Forelimb muscle (tissue), 1 donor: ENCODE measurements around the gene TRIM37. TPM values are rescaled to one million over a fixed set of nuclear protein-coding genes. Genes with fewer than 3 reads are reported as not detected.
A peak's percentile ranks its signal among the peaks of the same experiment; 100 is the strongest.

Source experiments
- DNase-seq: peaks from one replicate; pipeline ENCODE4 v3.0.0-alpha.2; 2013; ENCODE audit warnings: low read depth
- polyA plus RNA-seq: library from polyadenylated mRNA; unstranded; fragments of 120-200 nt; gene quantifications from one replicate; pipeline ENCODE4 v1.2.1, GENCODE V29; 2013; ENCODE audit not compliant: insufficient read length

The TRIM37 gene
- polyA plus RNA-seq, 1 donor, result 13.7 TPM

GRCh38 chr17:59030811-59031210 lies 75.9 kb downstream of the TRIM37 start:
- no peak for DNase-seq

GRCh38 chr17:59028328-59028727 lies 78.4 kb downstream of the TRIM37 start:
- no peak for DNase-seq

GRCh38 chr17:59027750-59028149 lies 78.9 kb downstream of the TRIM37 start:
- no peak for DNase-seq

- no peak for DNase-seq
Measured at GRCh38 chr17:59026176-59026939, 80.3 kb downstream of the TRIM37 start.

- DNase-seq, result no peak
Measured at GRCh38 chr17:59024916-59025315, 81.8 kb downstream of the TRIM37 start.

GRCh38 chr17:59018019-59018418 lies 88.7 kb downstream of the TRIM37 start:
- DNase-seq, result no peak

- no peak for DNase-seq
Measured at GRCh38 chr17:59011975-59012374, 94.7 kb downstream of the TRIM37 start.

- no peak for DNase-seq
Measured at GRCh38 chr17:59010026-59010425, 96.7 kb downstream of the TRIM37 start.

DNA sequence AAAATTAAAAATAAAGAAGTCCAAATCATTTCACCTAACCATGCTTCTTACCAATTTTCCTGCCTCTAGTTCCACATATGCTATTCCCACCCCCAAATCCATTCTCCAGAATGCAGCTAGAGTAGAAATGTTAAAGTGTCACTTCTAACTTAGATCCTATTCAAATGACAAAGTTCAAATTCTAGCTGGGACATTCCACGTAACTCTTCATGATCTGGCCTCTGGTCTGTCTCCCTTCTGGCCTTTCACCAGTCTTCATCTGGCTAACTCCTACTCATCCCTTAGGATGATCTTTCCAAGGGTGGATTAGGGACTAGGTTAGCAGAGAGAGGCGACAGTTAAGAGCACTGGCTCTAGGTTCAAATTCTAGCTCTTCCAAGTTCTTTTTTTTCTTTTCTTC lies 97.9 kb downstream of the TRIM37 start:
- no peak for DNase-seq

DNA sequence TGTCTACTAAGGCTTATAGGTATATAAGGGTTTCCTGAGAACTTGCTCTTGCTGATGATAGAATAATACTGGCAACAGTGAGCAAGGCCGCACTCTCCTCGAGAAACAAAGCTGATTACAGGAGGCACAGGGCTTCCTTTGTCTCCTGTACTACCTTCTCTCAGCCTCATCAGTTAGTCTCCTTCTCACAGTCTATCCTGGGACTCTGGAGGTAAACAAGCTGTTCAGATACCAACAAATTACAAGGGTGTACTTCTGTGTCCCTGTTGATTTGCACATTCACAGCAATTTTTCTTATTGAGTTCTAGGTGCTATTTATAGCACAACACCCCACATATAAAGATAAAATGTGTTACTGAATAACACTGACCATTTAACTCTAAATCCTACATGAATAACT lies 98.7 kb downstream of the TRIM37 start:
- DNase-seq, result no peak

- DNase-seq, result peak; percentile 35
Measured at GRCh38 chr17:59004338-59005111, 102.2 kb downstream of the TRIM37 start.

GRCh38 chr17:59003860-59004259 lies 102.8 kb downstream of the TRIM37 start:
- DNase-seq, result no peak

GRCh38 chr17:59002848-59003247 lies 103.8 kb downstream of the TRIM37 start:
- no peak for DNase-seq

GRCh38 chr17:59002126-59002525 lies 104.6 kb downstream of the TRIM37 start:
- no peak for DNase-seq

DNA sequence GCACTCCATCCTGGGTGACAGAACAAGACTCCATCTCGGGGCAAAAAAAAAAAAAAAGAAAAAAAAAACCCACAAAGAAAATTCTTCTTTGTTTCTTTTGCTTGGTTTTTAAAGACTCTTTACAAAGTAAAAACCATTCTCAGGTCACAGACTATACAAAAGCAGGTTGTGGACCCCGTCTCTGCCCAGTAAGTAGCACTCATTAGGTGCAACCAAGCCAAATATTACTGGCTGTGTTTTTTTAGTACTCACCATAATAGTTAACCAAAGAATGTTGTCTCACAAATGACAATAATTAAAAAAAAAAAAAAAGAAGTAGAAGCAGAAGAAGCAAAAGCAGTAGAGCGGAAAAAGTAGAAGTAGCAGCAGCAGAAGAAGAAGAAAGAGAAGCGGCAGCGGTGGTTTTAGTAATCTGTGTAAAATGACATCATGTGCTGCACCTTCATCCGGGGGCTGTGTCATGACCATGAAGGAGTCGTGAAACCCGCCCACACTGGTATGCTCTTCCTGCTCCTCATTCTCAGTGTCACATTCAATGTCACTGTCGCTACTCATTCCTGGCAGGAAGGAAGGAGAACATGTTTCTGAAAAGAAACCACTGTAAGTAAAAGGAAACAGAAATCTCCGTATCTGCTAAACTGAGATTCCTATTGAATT lies 105.4 kb downstream of the TRIM37 start:
- no peak for DNase-seq

DNA sequence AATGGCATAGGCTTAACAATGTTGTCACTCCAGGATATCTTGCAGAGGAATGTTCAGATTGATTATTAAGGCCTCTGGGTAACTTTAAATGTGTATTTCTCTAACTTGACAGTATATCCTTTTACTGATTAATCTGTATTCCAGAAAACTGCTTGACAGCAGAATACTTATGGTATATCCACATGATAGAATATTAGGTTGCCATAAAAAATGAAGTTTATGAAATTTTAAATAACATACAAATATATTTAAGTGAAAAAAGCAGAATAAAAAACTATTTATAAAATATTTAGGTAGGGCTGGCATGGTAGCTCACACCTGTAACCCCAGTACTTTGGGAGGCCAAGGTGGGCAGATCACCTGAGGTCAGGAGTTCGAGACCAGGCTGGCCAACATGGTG lies 106.7 kb downstream of the TRIM37 start:
- no peak for DNase-seq

- DNase-seq, result no peak
Measured at GRCh38 chr17:58999500-58999899, 107.2 kb downstream of the TRIM37 start.

DNA sequence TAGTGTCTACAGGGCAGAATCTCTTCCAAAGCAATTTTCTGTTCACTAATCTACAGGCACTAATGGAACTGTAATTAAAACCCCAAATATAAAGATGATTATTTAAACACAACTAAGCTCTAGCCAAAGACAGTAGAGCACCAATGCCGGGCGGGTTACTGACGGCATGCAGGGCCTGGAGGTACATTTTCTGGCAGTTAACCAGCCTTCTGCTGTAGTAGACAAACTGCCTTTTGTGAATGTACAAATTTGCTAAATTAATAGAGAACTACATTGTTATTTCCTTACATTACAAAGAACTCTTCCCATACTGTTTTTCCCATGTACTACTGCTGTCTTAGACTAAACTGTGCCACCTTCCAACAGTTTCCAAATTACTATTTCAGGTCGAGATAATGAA lies 107.8 kb downstream of the TRIM37 start:
- no peak for DNase-seq

DNA sequence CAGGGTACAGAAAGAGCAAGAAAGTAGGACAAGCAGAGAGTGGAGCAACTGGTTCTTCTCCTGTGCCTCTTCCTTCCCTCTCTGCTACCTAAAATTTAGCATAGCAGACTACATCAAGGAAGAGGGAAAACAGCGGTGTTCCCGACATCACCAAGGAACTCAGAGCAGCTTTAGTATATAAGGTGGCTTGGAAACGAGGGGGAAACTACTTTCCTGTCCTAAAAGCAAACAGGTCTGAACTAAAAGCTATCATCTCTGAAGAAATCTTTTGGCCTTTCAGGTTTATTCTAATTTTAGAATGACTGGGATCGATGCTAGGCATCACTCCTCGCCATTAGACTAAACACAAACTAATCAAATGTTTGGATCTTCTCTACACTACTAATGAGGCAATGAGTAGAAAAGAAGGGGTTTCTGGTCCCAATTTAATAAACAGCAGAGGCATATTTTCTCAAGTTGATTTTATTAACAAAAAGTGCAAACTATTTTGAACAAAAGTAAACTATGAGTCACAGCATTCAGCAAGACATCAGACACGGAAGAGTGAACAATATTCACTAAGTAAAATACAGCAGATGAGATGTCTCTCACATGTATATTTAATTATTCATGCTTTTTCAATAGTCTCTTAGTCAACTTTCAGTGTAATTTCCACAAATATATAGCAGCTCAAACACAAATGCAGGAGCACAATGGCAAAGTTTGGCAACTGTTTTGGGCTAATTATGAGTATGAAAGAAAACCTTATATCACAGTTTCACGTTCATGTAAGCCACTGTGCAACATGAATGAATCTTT lies 108.7 kb downstream of the TRIM37 start:
- no peak for DNase-seq

- DNase-seq, result no peak
Measured at GRCh38 chr17:58996968-58997367, 109.7 kb downstream of the TRIM37 start.

DNA sequence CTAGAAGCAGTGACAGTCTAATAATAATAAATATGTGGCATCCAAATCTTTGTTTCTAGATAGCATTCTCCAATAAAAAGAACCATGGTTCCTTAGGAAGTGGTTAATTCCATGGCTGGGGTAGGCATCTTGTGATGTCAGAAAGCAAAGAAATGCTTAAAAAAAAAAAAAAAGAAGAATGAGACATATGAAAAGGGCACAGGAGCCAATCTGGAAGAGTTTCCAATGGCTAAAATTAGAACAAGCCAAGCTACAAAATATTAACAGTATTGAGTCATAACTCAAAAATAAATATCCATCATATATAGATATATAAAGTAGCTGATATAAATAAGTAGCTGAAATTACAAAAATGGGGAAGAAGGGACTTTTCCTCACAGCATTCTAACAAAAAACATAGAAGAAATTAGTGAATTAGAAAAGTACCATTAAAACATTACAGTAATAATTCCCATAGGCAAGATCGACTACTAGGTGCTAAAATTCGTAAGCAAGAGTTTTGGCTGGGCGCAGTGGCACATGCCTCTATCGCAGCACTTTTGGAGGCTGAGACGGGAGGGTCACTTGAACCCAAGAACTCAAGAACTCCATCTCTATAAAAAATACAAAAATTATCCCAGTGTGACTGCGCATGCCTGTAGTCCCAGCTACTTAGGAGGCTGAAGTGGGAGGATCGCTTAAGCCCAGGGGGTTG lies 111.3 kb downstream of the TRIM37 start:
- DNase-seq, result no peak
